ENCODE measurements around the gene ABHD17B. TPM values are rescaled to one million over a fixed set of nuclear protein-coding genes. Genes with fewer than 3 reads are reported as not detected.

Gene ABHD17B
- total RNA-seq, 1 donor from 2014 or later = 41.2 TPM

- Mint-ChIP-seq H3K27ac (ENCODE audit: unreplicated experiment) (no peak overlapping the region), H3K9me3 (ENCODE audit: unreplicated experiment) (no peaks in the 10 kb centered on the region), H3K4me1 (ENCODE audit: low read depth, unreplicated experiment) (no peaks in the 10 kb centered on the region), H3K27me3 (ENCODE audit: unreplicated experiment) (no peaks in the 10 kb centered on the region), H3K36me3 (ENCODE audit: unreplicated experiment) (no peaks in the 10 kb centered on the region), H3K4me3 (ENCODE audit: unreplicated experiment) (no peak overlapping the region)
- DNase-seq = no peak
- TF ChIP-seq CTCF (IDR thresholded peaks at IDR 0.05; ENCODE audit: partially characterized antibody, unreplicated experiment) = no peak
Observed at GRCh38 chr9:71941060-71941568, 30.1 kb upstream of the ABHD17B start.

DNA sequence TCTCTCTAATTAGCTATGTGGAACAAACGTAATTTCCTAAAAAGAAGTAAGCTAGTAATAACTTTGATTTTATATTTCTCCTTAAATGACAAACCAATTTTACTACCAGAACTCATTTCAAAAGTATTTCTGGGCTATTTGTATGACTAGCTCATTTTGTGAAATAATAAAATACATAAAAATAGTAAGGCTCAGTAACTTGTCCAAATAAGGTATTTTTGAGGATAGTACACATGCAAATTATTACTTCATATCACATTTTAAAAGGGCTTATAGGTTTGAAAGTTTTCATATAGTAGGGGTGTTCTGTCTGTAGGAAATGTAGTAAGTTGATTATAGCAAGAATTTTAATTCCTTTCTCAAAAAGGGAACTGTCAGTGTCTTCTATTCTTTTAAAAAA lies 26.9 kb upstream of the ABHD17B start:
- peaks cover 2% of the 10 kb centered on the region for H3K36me3 Mint-ChIP-seq (ENCODE audit: unreplicated experiment)
- no peak overlapping the region for H3K27ac Mint-ChIP-seq (ENCODE audit: unreplicated experiment)
- H3K9me3 Mint-ChIP-seq (ENCODE audit: unreplicated experiment) = no peaks in the 10 kb centered on the region
- H3K4me3 Mint-ChIP-seq (ENCODE audit: unreplicated experiment) = no peak overlapping the region
- no peaks in the 10 kb centered on the region for H3K4me1 Mint-ChIP-seq (ENCODE audit: low read depth, unreplicated experiment)
- DNase-seq = no peak
- no peaks in the 10 kb centered on the region for H3K27me3 Mint-ChIP-seq (ENCODE audit: unreplicated experiment)
- no peak for TF ChIP-seq CTCF (IDR thresholded peaks at IDR 0.05; ENCODE audit: partially characterized antibody, unreplicated experiment)

DNA sequence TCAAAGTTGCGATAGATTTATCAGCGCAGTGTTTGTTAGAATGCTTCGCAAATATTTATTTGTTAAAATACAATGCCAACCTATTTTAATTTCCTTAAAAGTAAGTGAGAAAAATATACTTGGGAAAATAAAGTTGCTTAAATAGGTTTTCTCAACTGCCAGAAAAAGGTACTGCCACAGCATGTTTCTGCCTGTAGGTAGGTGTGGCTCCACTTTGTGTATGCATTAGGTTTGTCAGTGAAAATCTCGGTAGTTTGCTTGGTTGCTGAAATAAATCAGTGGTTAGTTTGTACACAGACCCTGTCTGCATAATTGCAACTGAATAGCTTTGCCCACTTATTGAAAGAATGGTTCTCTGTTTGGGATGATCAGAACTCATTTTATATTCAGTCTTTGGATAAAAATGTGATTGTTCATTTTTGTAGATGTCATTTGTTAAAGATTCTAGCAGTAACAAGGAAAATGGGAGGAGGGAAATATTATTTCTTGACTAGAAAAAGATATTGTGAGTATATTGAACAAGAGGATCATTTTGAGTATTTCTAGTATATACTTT lies 26.2 kb upstream of the ABHD17B start:
- Mint-ChIP-seq H3K27ac (ENCODE audit: unreplicated experiment) (no peak overlapping the region), H3K9me3 (ENCODE audit: unreplicated experiment) (no peaks in the 10 kb centered on the region), H3K4me1 (ENCODE audit: low read depth, unreplicated experiment) (no peaks in the 10 kb centered on the region), H3K36me3 (ENCODE audit: unreplicated experiment) (peaks cover 7% of the 10 kb centered on the region), H3K4me3 (ENCODE audit: unreplicated experiment) (no peak overlapping the region), H3K27me3 (ENCODE audit: unreplicated experiment) (no peaks in the 10 kb centered on the region)
- DNase-seq = no peak
- no peak for TF ChIP-seq CTCF (IDR thresholded peaks at IDR 0.05; ENCODE audit: partially characterized antibody, unreplicated experiment)

GRCh38 chr9:71936066-71936465 lies 25.1 kb upstream of the ABHD17B start:
- Mint-ChIP-seq H3K27me3 (ENCODE audit: unreplicated experiment) (no peaks in the 10 kb centered on the region), H3K4me3 (ENCODE audit: unreplicated experiment) (no peak overlapping the region), H3K36me3 (ENCODE audit: unreplicated experiment) (peaks cover 7% of the 10 kb centered on the region), H3K4me1 (ENCODE audit: low read depth, unreplicated experiment) (no peaks in the 10 kb centered on the region), H3K27ac (ENCODE audit: unreplicated experiment) (no peak overlapping the region), H3K9me3 (ENCODE audit: unreplicated experiment) (no peaks in the 10 kb centered on the region)
- no peak for TF ChIP-seq CTCF (IDR thresholded peaks at IDR 0.05; ENCODE audit: partially characterized antibody, unreplicated experiment)
- no peak for DNase-seq

GRCh38 chr9:71931166-71931565 lies 20.2 kb upstream of the ABHD17B start:
- no peak overlapping the region for H3K27ac Mint-ChIP-seq (ENCODE audit: unreplicated experiment)
- no peaks in the 10 kb centered on the region for H3K27me3 Mint-ChIP-seq (ENCODE audit: unreplicated experiment)
- no peak overlapping the region for H3K4me3 Mint-ChIP-seq (ENCODE audit: unreplicated experiment)
- no peak for DNase-seq
- peaks cover 7% of the 10 kb centered on the region for H3K36me3 Mint-ChIP-seq (ENCODE audit: unreplicated experiment)
- TF ChIP-seq CTCF (IDR thresholded peaks at IDR 0.05; ENCODE audit: partially characterized antibody, unreplicated experiment) = no peak
- no peaks in the 10 kb centered on the region for H3K4me1 Mint-ChIP-seq (ENCODE audit: low read depth, unreplicated experiment)
- H3K9me3 Mint-ChIP-seq (ENCODE audit: unreplicated experiment) = no peaks in the 10 kb centered on the region

Measured in glutamatergic neuron (in vitro differentiated cells).